ENCODE measurements around the gene CALHM2. TPM values are rescaled to one million over a fixed set of nuclear protein-coding genes. Genes with fewer than 3 reads are reported as not detected.

Gene CALHM2
- total RNA-seq, 1 experiment from 2014 or later: 1.9 TPM

DNA sequence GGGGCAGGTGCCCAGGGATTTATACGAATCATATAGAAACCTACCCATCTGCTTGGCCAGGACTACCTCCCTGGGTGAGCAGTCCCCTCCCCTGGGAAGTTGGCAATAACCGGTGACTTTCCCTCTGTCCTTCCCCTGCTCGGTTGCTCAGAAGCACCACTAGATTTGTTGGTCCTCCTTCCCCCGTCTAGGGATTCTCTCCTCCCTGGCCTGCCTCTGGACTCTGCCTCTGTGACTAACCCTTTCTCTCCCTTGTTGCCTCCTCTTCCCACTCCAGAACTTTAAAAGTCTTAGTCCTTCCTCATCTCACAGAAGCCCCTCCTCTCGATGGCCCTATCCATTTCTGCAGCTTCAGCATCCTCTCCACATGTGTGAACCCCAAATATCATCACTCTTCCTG is 17.0 kb upstream of the CALHM2 start:
- DNase-seq (ENCODE audit: low spot score) (no peak), ATAC-seq (no peak)
- TF ChIP-seq SP1 (CRISPR knock-in tag; conservative IDR thresholded peaks at IDR 0.05) (no peak), MXD4 (CRISPR knock-in tag; IDR thresholded peaks at IDR 0.05; ENCODE audit: borderline replicate concordance) (no peak), NR1H2 (CRISPR knock-in tag; IDR thresholded peaks at IDR 0.05) (no peak), JAZF1 (CRISPR knock-in tag; IDR thresholded peaks at IDR 0.05) (no peak), GRHL2 (CRISPR knock-in tag; IDR thresholded peaks at IDR 0.05; ENCODE audit: insufficient replicate concordance, severe bottlenecking) (no peak), GTF2I (CRISPR knock-in tag; conservative IDR thresholded peaks at IDR 0.05) (no peak), ETV6 (CRISPR knock-in tag; IDR thresholded peaks at IDR 0.05) (no peak), NFE2L1 (CRISPR knock-in tag; IDR thresholded peaks at IDR 0.05) (no peak), PRRX2 (CRISPR knock-in tag; IDR thresholded peaks at IDR 0.05) (no peak), FOXP1 (CRISPR knock-in tag; IDR thresholded peaks at IDR 0.05; ENCODE audit: borderline replicate concordance) (no peak), NFATC4 (CRISPR knock-in tag; IDR thresholded peaks at IDR 0.05) (no peak), NR2C2 (CRISPR knock-in tag; IDR thresholded peaks at IDR 0.05) (no peak), FOXJ3 (CRISPR knock-in tag; IDR thresholded peaks at IDR 0.05; ENCODE audit: borderline replicate concordance) (no peak), KAT7 (CRISPR knock-in tag; IDR thresholded peaks at IDR 0.05; ENCODE audit: borderline replicate concordance) (no peak)
- TF ChIP-seq, protein P1, sequence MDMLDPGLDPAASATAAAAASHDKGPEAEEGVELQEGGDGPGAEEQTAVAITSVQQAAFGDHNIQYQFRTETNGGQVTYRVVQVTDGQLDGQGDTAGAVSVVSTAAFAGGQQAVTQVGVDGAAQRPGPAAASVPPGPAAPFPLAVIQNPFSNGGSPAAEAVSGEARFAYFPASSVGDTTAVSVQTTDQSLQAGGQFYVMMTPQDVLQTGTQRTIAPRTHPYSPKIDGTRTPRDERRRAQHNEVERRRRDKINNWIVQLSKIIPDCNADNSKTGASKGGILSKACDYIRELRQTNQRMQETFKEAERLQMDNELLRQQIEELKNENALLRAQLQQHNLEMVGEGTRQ (CRISPR knock-in tag; IDR thresholded peaks at IDR 0.05): no peak
- TF ChIP-seq, protein P2, sequence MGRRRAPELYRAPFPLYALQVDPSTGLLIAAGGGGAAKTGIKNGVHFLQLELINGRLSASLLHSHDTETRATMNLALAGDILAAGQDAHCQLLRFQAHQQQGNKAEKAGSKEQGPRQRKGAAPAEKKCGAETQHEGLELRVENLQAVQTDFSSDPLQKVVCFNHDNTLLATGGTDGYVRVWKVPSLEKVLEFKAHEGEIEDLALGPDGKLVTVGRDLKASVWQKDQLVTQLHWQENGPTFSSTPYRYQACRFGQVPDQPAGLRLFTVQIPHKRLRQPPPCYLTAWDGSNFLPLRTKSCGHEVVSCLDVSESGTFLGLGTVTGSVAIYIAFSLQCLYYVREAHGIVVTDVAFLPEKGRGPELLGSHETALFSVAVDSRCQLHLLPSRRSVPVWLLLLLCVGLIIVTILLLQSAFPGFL (CRISPR knock-in tag; IDR thresholded peaks at IDR 0.05; ENCODE audit: borderline replicate concordance): no peak
- TF ChIP-seq, protein P3, sequence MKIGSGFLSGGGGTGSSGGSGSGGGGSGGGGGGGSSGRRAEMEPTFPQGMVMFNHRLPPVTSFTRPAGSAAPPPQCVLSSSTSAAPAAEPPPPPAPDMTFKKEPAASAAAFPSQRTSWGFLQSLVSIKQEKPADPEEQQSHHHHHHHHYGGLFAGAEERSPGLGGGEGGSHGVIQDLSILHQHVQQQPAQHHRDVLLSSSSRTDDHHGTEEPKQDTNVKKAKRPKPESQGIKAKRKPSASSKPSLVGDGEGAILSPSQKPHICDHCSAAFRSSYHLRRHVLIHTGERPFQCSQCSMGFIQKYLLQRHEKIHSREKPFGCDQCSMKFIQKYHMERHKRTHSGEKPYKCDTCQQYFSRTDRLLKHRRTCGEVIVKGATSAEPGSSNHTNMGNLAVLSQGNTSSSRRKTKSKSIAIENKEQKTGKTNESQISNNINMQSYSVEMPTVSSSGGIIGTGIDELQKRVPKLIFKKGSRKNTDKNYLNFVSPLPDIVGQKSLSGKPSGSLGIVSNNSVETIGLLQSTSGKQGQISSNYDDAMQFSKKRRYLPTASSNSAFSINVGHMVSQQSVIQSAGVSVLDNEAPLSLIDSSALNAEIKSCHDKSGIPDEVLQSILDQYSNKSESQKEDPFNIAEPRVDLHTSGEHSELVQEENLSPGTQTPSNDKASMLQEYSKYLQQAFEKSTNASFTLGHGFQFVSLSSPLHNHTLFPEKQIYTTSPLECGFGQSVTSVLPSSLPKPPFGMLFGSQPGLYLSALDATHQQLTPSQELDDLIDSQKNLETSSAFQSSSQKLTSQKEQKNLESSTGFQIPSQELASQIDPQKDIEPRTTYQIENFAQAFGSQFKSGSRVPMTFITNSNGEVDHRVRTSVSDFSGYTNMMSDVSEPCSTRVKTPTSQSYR (CRISPR knock-in tag; IDR thresholded peaks at IDR 0.05): no peak
- TF ChIP-seq, protein P4, sequence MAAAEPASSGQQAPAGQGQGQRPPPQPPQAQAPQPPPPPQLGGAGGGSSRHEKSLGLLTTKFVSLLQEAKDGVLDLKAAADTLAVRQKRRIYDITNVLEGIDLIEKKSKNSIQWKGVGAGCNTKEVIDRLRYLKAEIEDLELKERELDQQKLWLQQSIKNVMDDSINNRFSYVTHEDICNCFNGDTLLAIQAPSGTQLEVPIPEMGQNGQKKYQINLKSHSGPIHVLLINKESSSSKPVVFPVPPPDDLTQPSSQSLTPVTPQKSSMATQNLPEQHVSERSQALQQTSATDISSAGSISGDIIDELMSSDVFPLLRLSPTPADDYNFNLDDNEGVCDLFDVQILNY (CRISPR knock-in tag; IDR thresholded peaks at IDR 0.05): no peak
- TF ChIP-seq, protein P5, sequence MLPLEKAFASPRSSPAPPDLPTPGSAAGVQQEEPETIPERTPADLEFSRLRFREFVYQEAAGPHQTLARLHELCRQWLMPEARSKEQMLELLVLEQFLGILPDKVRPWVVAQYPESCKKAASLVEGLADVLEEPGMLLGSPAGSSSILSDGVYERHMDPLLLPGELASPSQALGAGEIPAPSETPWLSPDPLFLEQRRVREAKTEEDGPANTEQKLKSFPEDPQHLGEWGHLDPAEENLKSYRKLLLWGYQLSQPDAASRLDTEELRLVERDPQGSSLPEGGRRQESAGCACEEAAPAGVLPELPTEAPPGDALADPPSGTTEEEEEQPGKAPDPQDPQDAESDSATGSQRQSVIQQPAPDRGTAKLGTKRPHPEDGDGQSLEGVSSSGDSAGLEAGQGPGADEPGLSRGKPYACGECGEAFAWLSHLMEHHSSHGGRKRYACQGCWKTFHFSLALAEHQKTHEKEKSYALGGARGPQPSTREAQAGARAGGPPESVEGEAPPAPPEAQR (CRISPR knock-in tag; IDR thresholded peaks at IDR 0.05): no peak
- TF ChIP-seq, protein P6, sequence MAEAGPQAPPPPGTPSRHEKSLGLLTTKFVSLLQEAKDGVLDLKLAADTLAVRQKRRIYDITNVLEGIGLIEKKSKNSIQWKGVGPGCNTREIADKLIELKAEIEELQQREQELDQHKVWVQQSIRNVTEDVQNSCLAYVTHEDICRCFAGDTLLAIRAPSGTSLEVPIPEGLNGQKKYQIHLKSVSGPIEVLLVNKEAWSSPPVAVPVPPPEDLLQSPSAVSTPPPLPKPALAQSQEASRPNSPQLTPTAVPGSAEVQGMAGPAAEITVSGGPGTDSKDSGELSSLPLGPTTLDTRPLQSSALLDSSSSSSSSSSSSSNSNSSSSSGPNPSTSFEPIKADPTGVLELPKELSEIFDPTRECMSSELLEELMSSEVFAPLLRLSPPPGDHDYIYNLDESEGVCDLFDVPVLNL (CRISPR knock-in tag; IDR thresholded peaks at IDR 0.05; ENCODE audit: borderline replicate concordance, low read depth): no peak
- H3K27ac Mint-ChIP-seq: no peak overlapping the region
- no peaks in the 10 kb centered on the region for H3K9me3 Mint-ChIP-seq
- H3K27me3 Mint-ChIP-seq (ENCODE audit: low read depth): no peaks in the 10 kb centered on the region; the same call in 1 of the 2 replicates
- ChIA-PET CTCF (interaction anchor here (0.7 to 3.2 kb wide), 3 partner anchors 10 to 118 kb away, joined by 3 to 11 read pairs (median 5); partner anchors contain the start of genes CALHM1 and PCGF6), POLR2A (interaction anchor here (0.8 kb wide), 1 partner anchor 16 kb away, joined by 3 read pairs; no protein-coding TSS in a partner anchor)
- H3K4me3 Mint-ChIP-seq: no peak overlapping the region
- H3K36me3 Mint-ChIP-seq: no peaks in the 10 kb centered on the region
- peaks cover 10% of the 10 kb centered on the region for H3K4me1 Mint-ChIP-seq
